ENCODE measurements around the gene VANGL2.
"Not testable (repeated sequence)": the region's sequence is repeated elsewhere in the genome, so short reads cannot be mapped to it uniquely, and the experiment has no call there.

Gene VANGL2

GRCh38 chr1:160370561-160371345 is 29.6 kb upstream of the VANGL2 start:
- DNase-seq, result no peak

DNA sequence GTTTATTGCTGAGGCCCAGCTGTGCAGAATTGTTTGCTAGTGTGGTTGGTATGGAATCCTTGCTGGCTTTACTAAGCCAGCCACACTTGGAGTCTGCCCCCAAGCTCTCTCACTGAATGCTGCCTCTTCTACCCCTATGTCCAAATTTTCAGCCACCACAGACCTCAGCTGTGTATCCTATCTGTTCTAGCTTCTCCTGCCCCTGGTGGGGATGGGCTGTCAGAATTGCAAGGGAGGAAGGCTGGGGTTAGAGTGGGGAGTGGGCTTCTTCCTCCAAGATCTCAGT is 29.1 kb upstream of the VANGL2 start:
- DNase-seq, result no peak

DNA sequence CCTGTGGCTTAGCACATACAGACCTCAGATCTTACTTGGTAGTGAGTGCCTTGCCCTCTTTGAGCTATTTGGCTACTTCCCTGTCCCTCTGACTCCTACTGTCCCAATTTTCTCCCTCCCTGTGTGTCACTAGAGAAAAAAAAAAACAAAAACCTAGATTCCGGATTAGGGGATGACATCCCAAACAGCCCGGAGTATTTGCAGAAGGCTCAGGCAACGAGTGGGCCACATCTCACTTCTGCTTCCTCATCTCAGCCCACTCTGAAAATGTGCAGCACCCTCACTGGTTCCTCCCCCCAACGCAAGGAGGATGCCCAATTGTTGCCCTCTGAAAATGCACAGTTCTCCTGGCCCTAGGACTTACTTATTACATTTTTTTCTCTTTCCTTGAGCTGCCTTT is 28.6 kb upstream of the VANGL2 start:
- DNase-seq, result no peak

- no peak for DNase-seq
Measured at GRCh38 chr1:160373696-160374095, 26.7 kb upstream of the VANGL2 start.

DNA sequence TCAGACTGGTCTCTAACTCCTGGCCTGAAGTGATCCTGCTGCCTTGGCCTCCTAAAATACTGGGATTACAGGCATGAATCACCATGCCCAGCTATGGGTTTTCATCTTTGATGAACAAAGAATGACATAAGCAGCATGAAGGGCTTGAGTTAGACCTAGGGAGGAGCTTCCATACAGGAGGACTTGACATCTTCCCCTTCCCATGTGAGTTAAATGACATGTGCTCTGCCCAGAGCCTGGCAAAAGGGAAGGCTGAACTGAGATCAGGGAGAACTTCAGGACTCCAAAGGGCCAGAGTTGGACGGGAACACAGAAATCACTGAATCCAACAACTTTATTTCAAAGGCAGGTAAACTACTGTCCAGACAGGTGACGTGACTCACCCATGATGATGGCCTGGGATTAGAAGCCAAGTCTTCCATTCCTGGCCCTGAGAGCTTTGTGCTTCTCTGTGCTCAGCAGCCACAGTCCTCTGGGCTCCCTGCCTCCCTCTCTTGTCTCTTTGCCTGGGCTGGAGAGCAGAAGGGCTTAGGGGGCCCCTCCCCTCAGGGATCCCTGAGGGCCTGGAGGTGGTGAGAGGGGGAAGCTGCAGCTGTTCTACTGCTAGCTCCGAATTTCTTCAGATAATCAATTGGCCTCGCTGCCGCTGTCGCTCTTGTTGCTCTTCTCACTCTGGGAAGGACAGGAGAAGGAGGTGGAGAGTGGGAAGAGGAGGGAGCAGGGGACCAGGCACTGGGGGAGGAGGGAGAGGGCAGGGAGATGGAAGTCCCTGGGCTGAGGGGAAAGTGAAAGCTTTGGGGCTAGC is 25.9 kb upstream of the VANGL2 start:
- peak; percentile 4 for DNase-seq

DNA sequence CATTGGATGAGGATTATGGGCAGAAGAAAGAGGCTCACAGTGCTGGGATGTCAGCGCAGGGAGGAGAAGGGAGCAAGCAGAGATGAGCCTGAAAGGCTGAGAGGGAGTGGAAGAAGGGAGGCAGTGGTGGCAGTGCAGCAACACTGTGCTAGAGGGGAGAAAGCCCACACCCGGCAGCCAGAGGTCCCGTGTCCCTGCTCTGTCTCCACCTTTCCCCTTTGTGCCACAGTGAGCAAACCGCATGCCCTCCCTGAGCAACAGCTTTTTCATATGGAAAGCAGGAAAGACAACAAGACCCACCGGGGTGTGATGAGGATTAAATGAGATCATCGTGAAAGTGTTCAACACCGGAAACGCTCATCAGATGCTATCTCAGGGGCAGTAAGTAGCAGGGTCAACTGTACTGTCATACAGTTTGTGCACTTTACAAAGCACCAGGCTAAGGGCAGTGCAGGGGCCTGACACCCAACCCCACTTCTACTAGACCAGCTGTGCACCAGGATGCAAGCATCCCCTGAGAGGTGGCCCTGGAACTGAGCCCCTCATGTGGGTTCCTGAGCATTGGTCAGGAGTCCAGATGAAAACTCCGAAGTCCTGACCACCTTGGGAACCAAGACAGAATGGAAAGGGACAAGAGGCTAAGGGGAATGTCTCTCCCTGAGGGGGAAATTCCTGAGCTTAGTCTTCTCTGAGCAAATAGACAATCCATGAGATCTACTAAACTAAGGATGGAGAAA is 24.4 kb upstream of the VANGL2 start:
- DNase-seq, result peak; percentile 68

DNA sequence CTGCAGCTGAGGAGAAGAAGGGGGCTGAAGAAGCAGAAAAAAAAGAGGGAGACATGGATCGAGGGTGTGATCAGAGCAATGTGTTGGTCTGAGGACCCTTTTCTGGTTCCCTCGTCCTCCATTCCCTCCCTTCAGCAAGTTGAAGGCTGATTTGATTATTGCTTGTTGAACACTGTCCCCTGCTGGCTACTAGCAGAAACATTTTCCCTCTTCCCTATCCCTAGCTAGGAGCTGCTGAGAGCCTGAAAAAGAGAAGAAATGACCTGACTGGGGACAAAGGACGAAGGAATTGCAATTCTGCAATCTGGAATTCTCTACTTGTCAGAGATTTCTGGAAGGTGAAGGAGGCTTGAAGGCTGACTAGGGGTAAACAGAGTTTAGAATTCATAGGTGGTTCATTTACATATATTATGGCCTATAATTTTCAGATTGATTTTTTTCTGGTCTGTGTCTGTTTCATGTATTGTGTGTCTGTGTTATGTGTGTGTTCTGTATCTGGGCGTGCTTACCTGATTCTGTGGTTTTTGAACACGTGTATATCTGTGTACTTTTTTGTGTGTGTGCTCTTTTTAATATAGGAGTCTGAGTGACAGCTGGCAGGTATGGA is 23.7 kb upstream of the VANGL2 start:
- DNase-seq, result peak; percentile 75

DNA sequence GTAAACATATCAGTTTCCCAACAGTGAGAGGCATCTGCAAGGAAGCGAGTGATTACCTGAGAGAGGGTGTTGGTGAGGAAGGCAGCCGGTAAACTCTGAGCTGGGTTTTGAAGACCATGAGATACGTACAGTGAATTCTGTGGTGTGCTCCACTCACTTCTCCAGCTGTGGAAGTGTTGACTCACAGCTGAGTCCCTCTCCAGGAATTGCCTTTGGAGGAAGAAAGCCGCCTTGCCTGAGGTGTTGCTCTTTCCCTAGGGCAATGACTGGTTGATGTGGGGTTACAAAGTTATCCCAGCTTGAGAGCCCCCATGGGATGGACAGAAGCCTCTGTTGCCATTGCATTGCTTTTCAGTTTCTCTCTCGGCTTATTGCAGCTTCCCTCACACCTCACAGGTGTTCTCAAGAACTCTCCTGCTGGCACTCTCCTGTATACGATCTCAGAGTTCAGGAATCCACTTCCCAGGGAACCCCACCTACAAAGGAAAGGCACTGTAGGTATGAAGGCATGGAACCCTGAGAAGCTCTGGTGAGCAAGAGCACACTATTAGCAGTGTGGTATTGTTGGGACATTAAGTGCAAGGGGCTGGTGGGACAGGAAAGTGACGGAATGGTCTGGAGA is 22.7 kb upstream of the VANGL2 start:
- no peak for DNase-seq

- not testable (repeated sequence) for DNase-seq
Measured at GRCh38 chr1:160384812-160385211, 15.6 kb upstream of the VANGL2 start.

GRCh38 chr1:160388406-160388805 is 12.0 kb upstream of the VANGL2 start:
- DNase-seq, result not testable (repeated sequence)

GRCh38 chr1:160394673-160395072 is 5.7 kb upstream of the VANGL2 start:
- no peak for DNase-seq

DNA sequence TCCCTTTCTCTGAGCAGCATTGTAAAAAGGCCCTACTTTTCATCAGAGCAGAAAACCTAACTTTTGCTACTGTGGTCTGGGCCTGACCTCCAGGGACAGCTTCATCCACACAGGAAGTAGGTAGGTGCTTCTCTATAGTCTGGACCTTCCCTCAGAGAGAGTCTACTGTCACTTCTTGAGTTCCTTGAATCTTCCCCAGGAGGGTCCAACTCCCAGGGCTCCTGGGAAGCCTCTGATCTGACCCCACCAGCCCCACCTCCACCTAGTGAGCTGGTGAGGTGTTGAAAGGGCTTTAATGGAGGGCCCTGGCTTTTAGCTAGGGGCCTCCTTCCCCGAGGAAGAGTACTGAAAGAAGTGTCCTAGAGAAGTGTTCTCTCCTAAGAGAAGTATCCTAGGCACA is 2.7 kb upstream of the VANGL2 start:
- DNase-seq, result no peak

DNA sequence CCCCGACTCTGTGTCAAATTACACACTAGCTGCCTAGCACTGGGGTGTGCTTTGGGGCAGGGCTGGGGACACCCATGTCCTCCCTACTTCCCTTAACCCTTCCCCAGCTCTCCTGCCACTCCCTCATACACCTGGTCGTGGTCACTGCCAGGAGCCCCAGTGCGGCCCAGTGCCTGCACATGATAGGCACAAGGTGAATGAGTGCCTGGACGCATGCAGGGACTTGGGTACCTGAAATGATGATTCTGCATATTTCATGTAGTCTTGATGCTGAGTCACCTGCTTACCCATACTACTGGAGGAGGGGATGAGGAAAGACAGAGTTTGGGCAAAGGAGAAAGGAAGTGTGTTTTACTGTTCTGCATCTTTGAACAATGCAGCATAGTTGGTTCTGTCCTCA is 1.5 kb upstream of the VANGL2 start:
- DNase-seq, result no peak

GRCh38 chr1:160399544-160400222 is 681 bp upstream of the VANGL2 start:
- DNase-seq, result no peak

- DNase-seq, result peak; percentile 44
Measured at GRCh38 chr1:160400646-160401486, 502 bp downstream of the VANGL2 start.

DNA sequence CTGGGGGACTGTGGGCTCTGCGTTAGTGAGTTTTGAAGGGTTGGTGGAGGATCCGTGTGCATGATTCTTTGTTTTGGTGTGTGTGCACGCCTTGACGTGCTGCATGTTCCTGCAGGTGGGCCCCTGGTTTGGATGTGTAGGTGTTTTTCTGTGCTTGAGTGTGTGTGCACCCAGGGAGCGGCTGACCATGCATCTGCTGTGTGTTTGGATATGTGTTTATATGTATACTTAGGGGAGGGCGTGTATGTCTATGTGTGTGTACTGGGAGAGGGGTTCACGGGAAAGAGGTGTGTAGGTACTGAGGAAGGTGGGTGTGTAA is 1.1 kb downstream of the VANGL2 start:
- no peak for DNase-seq

- DNase-seq, result no peak
Measured at GRCh38 chr1:160402001-160402795, 1.8 kb downstream of the VANGL2 start.

GRCh38 chr1:160403244-160403643 is 2.9 kb downstream of the VANGL2 start:
- no peak for DNase-seq

DNA sequence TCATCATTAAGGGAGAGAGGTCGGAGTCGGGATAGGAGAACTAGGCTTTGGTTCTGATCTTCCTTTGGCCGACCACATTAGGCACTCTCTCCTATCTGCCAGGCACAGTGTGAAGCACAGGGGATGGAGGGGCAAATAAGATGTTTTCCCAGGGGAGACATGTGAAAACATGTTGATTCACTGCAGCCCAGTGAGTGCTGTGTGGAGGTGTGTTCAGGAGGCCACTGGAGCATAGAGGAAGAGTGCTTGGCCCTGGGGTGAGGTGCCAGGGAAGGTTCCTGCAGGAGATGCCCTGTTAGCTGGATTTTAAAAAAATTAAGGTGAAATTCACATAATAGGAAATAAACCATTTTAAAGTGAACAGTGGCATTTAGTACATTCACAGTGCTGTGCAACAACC is 3.7 kb downstream of the VANGL2 start:
- no peak for DNase-seq

DNA sequence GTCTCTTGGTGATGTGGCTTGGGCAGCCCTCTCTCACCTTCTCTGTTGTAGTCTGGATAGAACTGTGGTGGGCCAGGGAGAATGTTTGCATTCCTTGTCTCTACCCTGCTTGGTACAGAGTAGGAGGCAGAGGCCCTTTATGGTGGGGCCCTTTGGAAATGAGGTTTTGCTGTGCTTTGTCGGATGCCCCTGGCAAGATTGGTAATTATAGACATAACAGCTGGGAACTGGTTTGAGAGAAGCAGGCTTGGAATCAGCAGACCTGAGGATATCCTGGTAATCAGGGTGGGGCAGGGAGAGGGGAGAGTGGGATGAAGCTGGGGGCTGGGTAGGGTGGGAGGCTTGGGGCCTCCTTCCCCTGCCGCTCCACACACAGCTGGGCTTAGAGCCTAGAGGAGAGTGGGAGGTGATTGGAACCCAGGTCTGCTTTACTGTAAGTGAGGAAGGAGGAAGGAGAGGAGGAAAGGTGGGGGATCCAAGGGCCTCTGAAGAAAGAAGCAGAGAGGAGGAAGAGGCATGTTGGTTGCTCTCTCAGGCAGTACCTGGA is 5.0 kb downstream of the VANGL2 start:
- DNase-seq, result no peak
